PFSK-1 (cell line): ENCODE results near the gene DAB2IP.

Experiments
- FOXP2 ChIP-seq: optimal IDR thresholded peaks from 2 replicates; pipeline ENCODE3; 2011; ENCODE audit warnings: borderline replicate concordance, control low read depth, inconsistent platforms; ENCODE audit not compliant: insufficient read depth; ENCODE audit errors: extremely low read length, extremely low read depth
- POLR2AphosphoS5 ChIP-seq: IDR thresholded peaks from 2 replicates; pipeline ENCODE4 v1.6.1; 2012; ENCODE audit warnings: low read depth, mild to moderate bottlenecking, control low read depth, low read length, moderate library complexity
- SIN3A ChIP-seq: IDR thresholded peaks from 2 replicates; pipeline ENCODE4 v1.6.1; 2012; ENCODE audit warnings: mild to moderate bottlenecking, low read length, moderate library complexity, borderline replicate concordance; ENCODE audit not compliant: insufficient read depth
- TAF1 ChIP-seq: IDR thresholded peaks from 2 replicates; pipeline ENCODE4 v1.6.1; 2012; ENCODE audit warnings: low read length, control low read depth, borderline replicate concordance; ENCODE audit not compliant: insufficient read depth
- TF ChIP-seq, protein P1 (sequence below), 2 experiments: IDR thresholded peaks; 2 replicates each; pipeline versions ENCODE4 v1.6.1 to v1.8.0; 2011 to 2012; ENCODE audit warnings: low read depth in 2 of 2, low read length in 2 of 2, control low read depth in 1 of 2, inconsistent platforms in 1 of 2, mild to moderate bottlenecking in 1 of 2, moderate library complexity in 1 of 2; ENCODE audit not compliant: insufficient read depth in 1 of 2

The DAB2IP gene

DNA sequence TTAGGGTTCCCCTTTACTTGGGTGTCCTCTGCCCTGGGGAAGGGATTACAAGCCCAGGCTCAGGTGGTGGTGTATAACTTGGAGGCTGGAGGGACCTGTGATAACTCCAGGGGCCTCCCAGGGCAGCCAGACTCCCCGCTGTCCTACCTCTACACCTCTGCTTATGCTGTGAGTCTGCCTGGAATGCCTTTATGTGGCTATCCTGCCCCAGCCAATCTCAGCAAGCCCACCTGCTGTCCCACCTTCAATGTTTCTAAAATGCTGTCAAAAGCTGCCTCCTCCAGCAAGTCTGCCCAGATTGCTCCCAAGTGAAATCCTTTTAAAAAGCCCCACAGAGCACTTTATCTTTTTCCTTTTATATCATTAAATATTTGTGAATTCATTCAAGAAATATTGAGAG lies 39.3 kb downstream of the DAB2IP start:
- TF ChIP-seq, protein P1, sequence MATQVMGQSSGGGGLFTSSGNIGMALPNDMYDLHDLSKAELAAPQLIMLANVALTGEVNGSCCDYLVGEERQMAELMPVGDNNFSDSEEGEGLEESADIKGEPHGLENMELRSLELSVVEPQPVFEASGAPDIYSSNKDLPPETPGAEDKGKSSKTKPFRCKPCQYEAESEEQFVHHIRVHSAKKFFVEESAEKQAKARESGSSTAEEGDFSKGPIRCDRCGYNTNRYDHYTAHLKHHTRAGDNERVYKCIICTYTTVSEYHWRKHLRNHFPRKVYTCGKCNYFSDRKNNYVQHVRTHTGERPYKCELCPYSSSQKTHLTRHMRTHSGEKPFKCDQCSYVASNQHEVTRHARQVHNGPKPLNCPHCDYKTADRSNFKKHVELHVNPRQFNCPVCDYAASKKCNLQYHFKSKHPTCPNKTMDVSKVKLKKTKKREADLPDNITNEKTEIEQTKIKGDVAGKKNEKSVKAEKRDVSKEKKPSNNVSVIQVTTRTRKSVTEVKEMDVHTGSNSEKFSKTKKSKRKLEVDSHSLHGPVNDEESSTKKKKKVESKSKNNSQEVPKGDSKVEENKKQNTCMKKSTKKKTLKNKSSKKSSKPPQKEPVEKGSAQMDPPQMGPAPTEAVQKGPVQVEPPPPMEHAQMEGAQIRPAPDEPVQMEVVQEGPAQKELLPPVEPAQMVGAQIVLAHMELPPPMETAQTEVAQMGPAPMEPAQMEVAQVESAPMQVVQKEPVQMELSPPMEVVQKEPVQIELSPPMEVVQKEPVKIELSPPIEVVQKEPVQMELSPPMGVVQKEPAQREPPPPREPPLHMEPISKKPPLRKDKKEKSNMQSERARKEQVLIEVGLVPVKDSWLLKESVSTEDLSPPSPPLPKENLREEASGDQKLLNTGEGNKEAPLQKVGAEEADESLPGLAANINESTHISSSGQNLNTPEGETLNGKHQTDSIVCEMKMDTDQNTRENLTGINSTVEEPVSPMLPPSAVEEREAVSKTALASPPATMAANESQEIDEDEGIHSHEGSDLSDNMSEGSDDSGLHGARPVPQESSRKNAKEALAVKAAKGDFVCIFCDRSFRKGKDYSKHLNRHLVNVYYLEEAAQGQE (IDR thresholded peaks at IDR 0.05; ENCODE audit: insufficient read depth in 1 of 2, low read depth in 2 of 2, low read length in 2 of 2): no peak
- no peak for TF ChIP-seq FOXP2
- no peak for TF ChIP-seq TAF1
- no peak for TF ChIP-seq POLR2AphosphoS5
- no peak for TF ChIP-seq SIN3A

DNA sequence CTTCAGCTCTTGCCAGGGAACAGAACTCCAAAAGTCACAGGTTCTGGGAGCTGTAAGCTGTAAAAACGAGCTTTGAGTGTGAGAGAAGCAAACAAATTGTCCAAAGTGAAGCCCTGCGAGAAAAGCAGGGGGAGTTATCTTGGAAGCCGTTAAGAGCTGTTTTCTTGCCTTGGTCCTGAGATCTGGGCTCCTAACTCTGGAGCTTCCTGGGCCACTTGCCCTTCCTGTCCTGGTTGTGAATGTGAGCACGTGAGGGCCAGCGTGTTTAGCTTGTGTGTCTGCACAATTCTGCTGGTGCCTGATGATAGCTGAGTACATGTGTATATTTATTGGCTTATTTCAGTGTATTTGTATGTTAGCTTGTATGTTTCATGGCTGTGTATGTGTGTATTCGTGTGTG lies 40.5 kb downstream of the DAB2IP start:
- no peak for TF ChIP-seq POLR2AphosphoS5
- TF ChIP-seq SIN3A: no peak
- no peak for TF ChIP-seq FOXP2
- TF ChIP-seq TAF1: no peak
- TF ChIP-seq, protein P1 (IDR thresholded peaks at IDR 0.05; ENCODE audit: insufficient read depth in 1 of 2, low read depth in 2 of 2, low read length in 2 of 2): no peak

DNA sequence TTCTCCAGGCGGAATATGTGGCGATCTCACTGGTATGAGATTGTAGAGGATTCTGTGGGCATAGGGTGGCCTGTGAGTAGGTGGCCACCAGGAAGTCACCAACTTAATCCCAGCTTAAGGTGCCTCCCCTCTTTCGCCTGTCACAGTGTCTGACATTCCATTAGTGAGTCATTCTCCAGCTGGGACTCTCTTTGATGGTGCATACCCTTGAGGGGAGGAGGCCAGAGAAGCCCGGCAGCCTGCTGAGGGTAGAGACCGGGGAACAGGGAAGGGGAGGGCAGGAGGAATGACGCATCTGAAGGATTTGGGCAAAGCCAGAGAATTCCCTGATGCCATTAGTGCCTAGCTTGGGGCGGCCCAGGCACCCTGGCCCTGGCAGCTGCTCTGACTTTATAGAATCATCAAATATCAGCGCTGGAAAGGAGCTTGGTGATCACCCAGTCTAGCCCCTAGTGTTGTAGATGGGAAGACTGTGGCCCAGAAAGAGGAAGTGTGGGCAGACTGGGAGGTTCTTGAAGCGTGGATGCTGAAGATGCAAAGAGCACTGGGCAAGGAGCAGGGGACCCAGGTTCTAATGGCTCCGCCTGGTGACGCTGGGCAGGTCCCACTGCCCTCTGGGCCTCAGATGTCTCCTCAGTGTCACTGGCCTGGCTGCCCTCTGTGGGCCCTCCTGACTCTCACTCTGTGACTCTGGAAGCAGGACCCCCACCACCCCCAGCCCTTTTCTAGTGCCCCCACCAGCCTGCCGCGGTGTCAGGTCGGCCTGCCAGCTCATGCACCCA lies 41.4 kb downstream of the DAB2IP start:
- TF ChIP-seq TAF1 (no peak), SIN3A (no peak), POLR2AphosphoS5 (no peak), FOXP2 (no peak)
- TF ChIP-seq, protein P1 (IDR thresholded peaks at IDR 0.05; ENCODE audit: insufficient read depth in 1 of 2, low read depth in 2 of 2, low read length in 2 of 2): no peak

DNA sequence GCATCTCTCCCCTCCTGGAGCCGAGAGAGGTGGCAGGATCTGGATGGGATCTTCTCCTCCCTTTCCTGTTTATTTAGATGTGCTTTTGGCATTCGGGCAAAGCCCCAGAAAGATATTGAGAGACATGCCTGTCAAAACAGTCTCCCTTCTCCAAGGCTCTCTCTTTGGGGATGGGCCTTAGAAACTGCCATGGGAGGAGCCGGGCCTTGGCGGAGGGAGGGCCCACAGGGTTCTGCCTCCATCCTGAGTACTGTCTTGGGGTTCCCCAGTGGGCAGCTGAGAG lies 41.9 kb downstream of the DAB2IP start:
- TF ChIP-seq SIN3A (no peak), FOXP2 (no peak), TAF1 (no peak), POLR2AphosphoS5 (no peak)
- TF ChIP-seq, protein P1 (IDR thresholded peaks at IDR 0.05; ENCODE audit: insufficient read depth in 1 of 2, low read depth in 2 of 2, low read length in 2 of 2): no peak

DNA sequence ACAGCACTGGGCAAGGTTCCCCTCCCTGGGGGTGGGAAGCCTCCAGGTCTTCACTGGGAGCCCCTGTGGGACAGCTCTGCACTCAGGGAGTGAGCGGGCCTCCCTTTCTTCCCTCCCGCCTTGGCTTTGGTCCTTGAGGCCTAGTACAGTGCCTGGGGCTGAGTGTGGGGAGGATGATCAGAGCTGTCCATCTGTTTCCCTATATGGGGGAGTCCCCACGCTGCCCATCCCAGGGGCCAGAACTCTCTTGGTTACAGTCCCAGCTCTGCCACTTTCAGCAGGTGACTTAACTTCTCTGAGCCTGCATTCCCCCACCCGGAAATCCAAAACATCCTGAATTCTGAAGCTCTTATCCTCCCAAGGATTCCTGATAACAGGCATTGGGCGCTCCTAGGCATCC lies 42.6 kb downstream of the DAB2IP start:
- TF ChIP-seq TAF1: no peak
- TF ChIP-seq FOXP2: no peak
- TF ChIP-seq SIN3A: no peak
- TF ChIP-seq, protein P1 (IDR thresholded peaks at IDR 0.05; ENCODE audit: insufficient read depth in 1 of 2, low read depth in 2 of 2, low read length in 2 of 2): no peak
- TF ChIP-seq POLR2AphosphoS5: no peak
